Retina (tissue), 1 donor: ENCODE results near the gene AQP2.

Source experiments
- DNase-seq: peaks from one replicate; pipeline ENCODE4 v3.0.0-alpha.2; 2016

AQP2 gene

GRCh38 chr12:49956663-49957569 is 6.4 kb downstream of the AQP2 start:
- no peak for DNase-seq

- no peak for DNase-seq
These were observed 7.0 kb downstream of the AQP2 start for GRCh38 chr12:49957570-49957967.

GRCh38 chr12:49959685-49960473 is 9.3 kb downstream of the AQP2 start:
- no peak for DNase-seq

GRCh38 chr12:49960474-49961110 is 10.1 kb downstream of the AQP2 start:
- no peak for DNase-seq

GRCh38 chr12:49961111-49961922 is 10.8 kb downstream of the AQP2 start, which contains the start of gene AQP5:
Gene AQP5 (plus strand): TSS chr12:49961872. CDS start chr12:49962018, 146 bp downstream.
- no peak for DNase-seq

GRCh38 chr12:49961993-49962764 is 11.6 kb downstream of the AQP2 start:
- no peak for DNase-seq

GRCh38 chr12:49962861-49963765 is 12.6 kb downstream of the AQP2 start:
- DNase-seq: no peak

- no peak for DNase-seq
These were observed 13.7 kb downstream of the AQP2 start for GRCh38 chr12:49963976-49964815.

- DNase-seq: no peak
These were observed 14.5 kb downstream of the AQP2 start for GRCh38 chr12:49964849-49965624.

- DNase-seq: no peak
These were observed 15.3 kb downstream of the AQP2 start for GRCh38 chr12:49965836-49966235.

GRCh38 chr12:49966511-49967041 is 16.0 kb downstream of the AQP2 start:
- no peak for DNase-seq

- peak; percentile 97 for DNase-seq
These were observed 16.7 kb downstream of the AQP2 start for GRCh38 chr12:49967042-49967776.

- no peak for DNase-seq
These were observed 17.3 kb downstream of the AQP2 start for GRCh38 chr12:49967777-49968250.

GRCh38 chr12:49968471-49968870 is 17.9 kb downstream of the AQP2 start:
- no peak for DNase-seq

- no peak for DNase-seq
These were observed 18.5 kb downstream of the AQP2 start for GRCh38 chr12:49969027-49969426.

GRCh38 chr12:49969651-49970429 is 19.3 kb downstream of the AQP2 start:
- DNase-seq: no peak

GRCh38 chr12:49970658-49971057 is 20.1 kb downstream of the AQP2 start:
- no peak for DNase-seq
